Retinal pigment epithelial cell (primary cell): ENCODE data around the gene MEPE.

Experiments
- DNase-seq: peaks from one replicate; pipeline ENCODE4 v3.0.0-alpha.2; 2010; ENCODE audit warnings: low read depth
- H3K4me3 ChIP-seq: 2 replicates; pipeline ENCODE4 v1.5.1; 2011; ENCODE audit warnings: mild to moderate bottlenecking, low read length, control low read depth, moderate library complexity
- CTCF ChIP-seq: conservative IDR thresholded peaks from 2 replicates; pipeline ENCODE4 v1.5.1; 2011; ENCODE audit warnings: low read depth, low read length, control low read depth, inconsistent platforms

The MEPE gene

GRCh38 chr4:87895964-87896621 lies 63.3 kb downstream of the MEPE start:
- peak overlapping the region; percentile 2 for H3K4me3 ChIP-seq
- DNase-seq: peak; percentile 39
- no peak for TF ChIP-seq CTCF
